Central memory CD8-positive, alpha-beta T cell (primary cell): ENCODE measurements around the gene CNTROB.

Experiments used
- ATAC-seq: fragments of 150-1000 bp; cut with Tn5 transposase; replicated peaks from 2 replicates; pipeline ENCODE4 v1.10.0; 2022; ENCODE audit warnings: mild to moderate bottlenecking, moderate FRiP score, moderate number of reproducible peaks; ENCODE audit not compliant: poor library complexity, severe bottlenecking; ENCODE audit errors: extremely low read depth
- DNase-seq, 2 donors: peaks; one replicate each; pipeline ENCODE4 v3.0.0; 2021; ENCODE audit warnings: low spot score in 2 of 2
- H3K27ac Mint-ChIP-seq: one replicate; pipeline ENCODE4 v1.8.0; 2022; ENCODE audit warnings: low read depth, mild to moderate bottlenecking, moderate library complexity, mixed read lengths
- H3K27me3 Mint-ChIP-seq: one replicate; pipeline ENCODE4 v1.8.0; 2022; ENCODE audit warnings: mixed read lengths
- H3K36me3 Mint-ChIP-seq: one replicate; pipeline ENCODE4 v1.8.0; 2022; ENCODE audit warnings: mild to moderate bottlenecking, moderate library complexity, mixed read lengths; ENCODE audit not compliant: insufficient read depth
- H3K4me1 Mint-ChIP-seq: one replicate; pipeline ENCODE4 v1.8.0; 2022; ENCODE audit warnings: mixed read lengths
- H3K4me3 Mint-ChIP-seq: one replicate; pipeline ENCODE4 v1.8.0; 2022; ENCODE audit warnings: mild to moderate bottlenecking, moderate library complexity, mixed read lengths
- H3K9me3 Mint-ChIP-seq: one replicate; pipeline ENCODE4 v1.8.0; 2022; ENCODE audit warnings: mixed read lengths

The CNTROB gene

GRCh38 chr17:7915179-7915610 is 16.8 kb upstream of the CNTROB start:
- Mint-ChIP-seq H3K9me3 (no peaks in the 10 kb centered on the region), H3K4me1 (peaks cover 21% of the 10 kb centered on the region)
- ATAC-seq, result peak; percentile 44

GRCh38 chr17:7915611-7916384 is 16.2 kb upstream of the CNTROB start, which contains the start of gene RNF227:
Gene RNF227 (minus strand): TSS chr17:7916289. CDS start chr17:7916195, 94 bp downstream.
- no peaks in the 10 kb centered on the region for H3K27me3 Mint-ChIP-seq
- peak within 1 kb of the TSS; percentile 86 for H3K4me3 Mint-ChIP-seq
- H3K4me1 Mint-ChIP-seq, result peaks cover 21% of the 10 kb centered on the region
- no peaks in the 10 kb centered on the region for H3K9me3 Mint-ChIP-seq
- H3K36me3 Mint-ChIP-seq, result peaks cover 10% of the 10 kb centered on the region
- DNase-seq (peak; percentile 71 to 75), ATAC-seq (peak; percentile 82)
- peak within 1 kb of the TSS; percentile 89 for H3K27ac Mint-ChIP-seq

More at GRCh38 chr17:7915179-7915610, 16.8 kb upstream of the CNTROB start:
- Mint-ChIP-seq H3K27me3 (no peaks in the 10 kb centered on the region), H3K36me3 (peaks cover 12% of the 10 kb centered on the region), H3K27ac (peak overlapping the region; percentile 89), H3K4me3 (peak overlapping the region; percentile 86)
- DNase-seq, result no peak

- H3K27me3 Mint-ChIP-seq, result no peaks in the 10 kb centered on the region
- peak overlapping the region; percentile 82 for H3K27ac Mint-ChIP-seq
- H3K9me3 Mint-ChIP-seq, result no peaks in the 10 kb centered on the region
- DNase-seq (no peak), ATAC-seq (no peak)
- H3K36me3 Mint-ChIP-seq, result peaks cover 4% of the 10 kb centered on the region
- peaks cover 21% of the 10 kb centered on the region for H3K4me1 Mint-ChIP-seq
- H3K4me3 Mint-ChIP-seq, result peak overlapping the region; percentile 86
These were observed 15.7 kb upstream of the CNTROB start for GRCh38 chr17:7916385-7916682.

GRCh38 chr17:7916808-7917207 is 15.2 kb upstream of the CNTROB start:
- ATAC-seq (no peak), DNase-seq (no peak)
- peak overlapping the region; percentile 82 for H3K27ac Mint-ChIP-seq
- H3K4me1 Mint-ChIP-seq, result peaks cover 21% of the 10 kb centered on the region
- no peaks in the 10 kb centered on the region for H3K27me3 Mint-ChIP-seq
- peaks cover 2% of the 10 kb centered on the region for H3K36me3 Mint-ChIP-seq
- H3K4me3 Mint-ChIP-seq, result peak overlapping the region; percentile 86
- H3K9me3 Mint-ChIP-seq, result no peaks in the 10 kb centered on the region

- Mint-ChIP-seq H3K27me3 (no peaks in the 10 kb centered on the region), H3K4me1 (peaks cover 13% of the 10 kb centered on the region), H3K27ac (peak overlapping the region; percentile 90), H3K9me3 (no peaks in the 10 kb centered on the region), H3K4me3 (peak overlapping the region; percentile 83), H3K36me3 (no peaks in the 10 kb centered on the region)
- peak; percentile 46 for ATAC-seq
- no peak for DNase-seq
These were observed 9.6 kb upstream of the CNTROB start for GRCh38 chr17:7922269-7922844.

- peaks cover 13% of the 10 kb centered on the region for H3K4me1 Mint-ChIP-seq
- peak overlapping the region; percentile 83 for H3K4me3 Mint-ChIP-seq
- peak overlapping the region; percentile 90 for H3K27ac Mint-ChIP-seq
- no peaks in the 10 kb centered on the region for H3K27me3 Mint-ChIP-seq
- DNase-seq (peak; percentile 59 to 66), ATAC-seq (peak; percentile 76)
- no peaks in the 10 kb centered on the region for H3K9me3 Mint-ChIP-seq
- H3K36me3 Mint-ChIP-seq, result peaks cover under 1% of the 10 kb centered on the region
These were observed 9.0 kb upstream of the CNTROB start for GRCh38 chr17:7922845-7923628.

GRCh38 chr17:7927596-7927995 is 4.4 kb upstream of the CNTROB start:
- peaks cover 13% of the 10 kb centered on the region for H3K36me3 Mint-ChIP-seq
- no peak for ATAC-seq
- H3K27me3 Mint-ChIP-seq, result no peaks in the 10 kb centered on the region
- H3K4me3 Mint-ChIP-seq, result no peak overlapping the region
- no peak overlapping the region for H3K27ac Mint-ChIP-seq
- no peak for DNase-seq
- peaks cover 28% of the 10 kb centered on the region for H3K4me1 Mint-ChIP-seq
- no peaks in the 10 kb centered on the region for H3K9me3 Mint-ChIP-seq

GRCh38 chr17:7929158-7930023 is 2.6 kb upstream of the CNTROB start, which contains the start of gene KCNAB3:
Gene KCNAB3 (minus strand): TSS chr17:7929856. CDS start chr17:7929435, 421 bp downstream.
- Mint-ChIP-seq H3K4me3 (peak within 1 kb of the TSS; percentile 85), H3K36me3 (peaks cover 16% of the 10 kb centered on the region), H3K9me3 (no peaks in the 10 kb centered on the region), H3K27ac (no peak within 1 kb of the TSS), H3K27me3 (no peaks in the 10 kb centered on the region), H3K4me1 (peaks cover 36% of the 10 kb centered on the region)
- ATAC-seq (no peak), DNase-seq (peak in 1 of 2 donors; percentile 26)

GRCh38 chr17:7930841-7931631 is 970 bp upstream of the CNTROB start:
- H3K4me3 Mint-ChIP-seq, result peak overlapping the region; percentile 85
- H3K9me3 Mint-ChIP-seq, result no peaks in the 10 kb centered on the region
- peaks cover 19% of the 10 kb centered on the region for H3K36me3 Mint-ChIP-seq
- ATAC-seq (peak; percentile 1), DNase-seq (no peak)
- no peaks in the 10 kb centered on the region for H3K27me3 Mint-ChIP-seq
- peaks cover 41% of the 10 kb centered on the region for H3K4me1 Mint-ChIP-seq
- H3K27ac Mint-ChIP-seq, result peak overlapping the region; percentile 96

- Mint-ChIP-seq H3K27ac (peak overlapping the region; percentile 96), H3K27me3 (no peaks in the 10 kb centered on the region), H3K4me1 (peaks cover 41% of the 10 kb centered on the region), H3K4me3 (peak overlapping the region; percentile 85), H3K36me3 (peaks cover 26% of the 10 kb centered on the region), H3K9me3 (no peaks in the 10 kb centered on the region)
- no peak for DNase-seq
- peak; percentile 30 for ATAC-seq
These were observed 481 bp downstream of the CNTROB start for GRCh38 chr17:7932483-7932891.

- Mint-ChIP-seq H3K36me3 (peaks cover 27% of the 10 kb centered on the region), H3K4me1 (peaks cover 41% of the 10 kb centered on the region), H3K4me3 (peak overlapping the region; percentile 85), H3K9me3 (no peaks in the 10 kb centered on the region), H3K27ac (peak overlapping the region; percentile 96), H3K27me3 (no peaks in the 10 kb centered on the region)
- no peak for DNase-seq
- ATAC-seq, result no peak
These were observed 943 bp downstream of the CNTROB start for GRCh38 chr17:7932949-7933348.
